Mucosa of gallbladder (tissue), 1 donor: ENCODE measurements around the gene PROK1. TPM values are rescaled to one million over a fixed set of nuclear protein-coding genes. Genes with fewer than 3 reads are reported as not detected.
A peak's percentile ranks its signal among the peaks of the same experiment; 100 is the strongest.

Source experiments
- DNase-seq: peaks from one replicate; pipeline ENCODE4 v3.0.0-alpha.2; 2020; ENCODE audit warnings: low spot score
- total RNA-seq: library from RNA; stranded (reverse); gene quantifications from one replicate; pipeline ENCODE4 v1.2.1, GENCODE V29; 2021
- donor health status: DM: no; HTN: no; CAD: no.

PROK1 gene
- total RNA-seq, 1 donor from 2014 or later, result 0.40 TPM

DNA sequence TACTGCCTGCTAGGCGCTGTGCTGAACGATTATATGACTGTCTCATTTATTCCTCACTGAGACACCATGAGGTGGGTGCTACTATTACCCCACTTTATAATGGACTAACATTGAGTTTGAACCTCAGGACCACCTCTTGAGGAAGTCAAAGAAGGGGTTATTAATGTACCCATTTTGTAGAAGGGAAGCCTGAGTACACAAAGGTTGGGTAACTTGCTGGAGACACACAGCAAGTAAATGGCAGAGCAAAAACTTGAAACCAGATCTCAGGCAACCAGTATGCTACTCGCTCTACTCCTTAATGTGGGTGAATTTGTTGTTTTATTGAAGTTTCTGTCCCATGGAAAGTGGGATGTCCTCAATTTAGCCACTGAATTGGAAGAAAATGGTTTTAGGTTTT is 37.9 kb downstream of the PROK1 start:
- no peak for DNase-seq

DNA sequence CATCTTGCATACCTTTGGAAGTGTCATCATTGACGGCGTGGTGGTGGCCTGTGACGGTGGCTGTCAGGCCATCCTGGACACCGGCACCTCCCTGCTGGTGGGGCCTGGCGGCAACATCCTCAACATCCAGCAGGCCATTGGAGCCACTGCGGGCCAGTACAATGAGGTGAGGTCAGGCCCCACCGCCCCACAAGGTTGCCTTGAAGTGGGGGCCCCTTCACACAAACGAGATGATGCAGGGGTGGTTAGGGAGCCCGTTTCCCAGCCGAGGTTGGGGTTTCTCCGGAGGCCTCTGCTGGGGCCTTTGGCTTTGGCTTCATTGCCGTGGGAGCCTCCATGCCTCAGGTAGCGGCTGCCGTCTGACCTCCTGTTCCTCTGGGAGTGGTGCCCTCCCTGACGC is 38.5 kb downstream of the PROK1 start:
- no peak for DNase-seq

DNA sequence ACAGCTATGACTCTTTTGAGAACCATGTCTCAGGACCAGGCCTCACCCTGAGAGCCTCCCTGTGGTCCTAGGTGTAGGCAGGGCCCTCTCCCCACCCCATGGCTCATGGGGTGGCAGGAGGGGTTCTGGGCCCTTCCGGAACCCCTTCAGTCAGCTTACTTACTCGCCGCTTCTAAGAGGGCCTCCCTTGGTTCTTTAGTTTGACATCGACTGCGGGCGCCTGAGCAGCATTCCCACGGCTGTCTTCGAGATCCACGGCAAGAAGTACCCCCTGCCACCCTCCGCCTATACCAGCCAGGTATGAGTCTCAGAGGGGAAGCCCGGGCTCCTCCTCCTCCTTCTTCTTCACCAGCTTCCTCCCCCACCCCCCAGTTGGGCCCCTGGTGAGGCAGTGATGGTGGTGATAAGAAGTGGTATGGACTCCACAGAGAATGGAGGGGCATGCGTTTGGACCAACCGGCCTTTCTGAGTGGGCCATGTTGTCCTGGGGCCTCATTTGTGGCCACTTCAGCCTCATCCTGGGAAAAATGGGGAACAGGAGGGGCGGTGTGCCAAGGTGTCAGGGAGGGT is 39.1 kb downstream of the PROK1 start:
- DNase-seq, result no peak

DNA sequence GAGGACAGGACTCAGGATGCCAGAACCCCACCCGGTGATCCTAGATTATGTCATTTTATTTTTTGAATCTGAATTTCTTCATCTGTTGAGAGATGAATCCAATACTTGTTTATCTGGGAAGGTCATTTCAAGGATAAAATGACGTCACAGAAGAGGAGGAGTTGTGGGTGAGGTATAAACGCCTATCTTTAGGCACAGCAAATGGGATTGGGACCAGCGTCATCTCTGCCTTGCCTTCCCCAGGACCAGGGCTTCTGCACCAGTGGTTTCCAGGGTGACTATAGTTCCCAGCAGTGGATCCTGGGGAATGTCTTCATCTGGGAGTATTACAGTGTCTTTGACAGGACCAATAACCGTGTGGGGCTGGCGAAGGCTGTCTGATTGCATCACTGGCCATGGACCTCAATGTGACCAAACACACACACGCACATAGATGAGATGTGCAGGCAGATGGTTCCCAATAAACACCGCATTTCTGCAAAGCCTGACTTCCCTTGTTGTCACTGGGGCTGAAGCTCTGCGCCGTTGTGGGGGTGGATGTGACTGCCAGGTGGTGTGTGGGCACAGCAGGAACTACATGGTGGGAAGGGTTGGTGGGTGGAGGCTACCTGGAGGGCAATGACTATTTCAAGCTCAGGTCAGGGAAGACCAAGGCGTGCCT is 40.0 kb downstream of the PROK1 start:
- DNase-seq, result no peak

DNA sequence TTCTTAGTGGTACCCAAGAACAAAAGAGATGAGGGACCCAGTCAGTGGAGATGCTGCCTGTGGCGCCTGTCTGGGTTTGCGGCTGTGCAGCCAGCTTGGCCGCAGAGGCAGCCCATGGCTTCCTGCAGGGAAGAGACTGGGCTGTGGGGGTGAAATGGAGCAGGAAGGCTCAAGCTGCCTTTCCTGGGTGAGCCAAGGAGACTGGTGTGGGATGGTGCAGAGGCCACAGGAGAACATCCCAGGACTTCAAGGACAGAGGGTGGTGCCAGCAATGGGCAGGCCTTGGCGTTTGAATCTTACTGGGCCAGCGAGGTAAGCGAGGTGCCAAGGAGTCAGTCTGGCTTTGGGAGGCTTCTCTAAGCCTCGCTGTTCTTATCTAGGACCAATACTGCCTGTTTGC is 41.6 kb downstream of the PROK1 start:
- DNase-seq, result no peak

DNA sequence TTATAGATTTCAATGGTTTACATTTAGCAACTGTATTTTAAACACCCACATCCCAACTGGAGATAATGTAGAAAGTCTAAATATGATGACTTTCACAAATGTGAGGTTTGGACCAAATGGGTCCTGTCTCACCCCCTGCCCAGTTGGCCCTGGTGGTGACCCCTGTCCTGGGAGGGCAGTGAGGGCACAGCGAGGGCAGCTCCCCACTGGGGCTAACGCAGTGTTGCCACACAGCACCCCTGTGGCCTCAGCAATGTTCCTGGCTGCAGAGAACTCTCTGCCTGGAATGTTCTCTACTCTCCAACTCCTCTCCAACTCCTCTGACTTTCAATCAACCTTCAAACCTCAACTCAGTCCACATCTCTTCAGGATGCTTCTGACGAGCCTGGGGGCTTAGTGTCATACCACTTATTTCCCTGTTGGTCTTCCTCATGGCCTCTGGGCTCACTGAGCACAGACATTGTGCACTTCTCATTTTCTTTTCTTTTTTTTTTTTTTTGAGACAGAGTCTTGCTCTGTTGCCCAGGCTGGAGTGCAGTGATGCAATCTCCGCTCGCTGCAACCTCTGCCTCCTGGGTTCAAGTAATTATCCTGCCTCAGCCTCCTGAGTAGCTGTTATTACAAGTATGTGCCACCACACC is 42.2 kb downstream of the PROK1 start:
- DNase-seq, result no peak

DNA sequence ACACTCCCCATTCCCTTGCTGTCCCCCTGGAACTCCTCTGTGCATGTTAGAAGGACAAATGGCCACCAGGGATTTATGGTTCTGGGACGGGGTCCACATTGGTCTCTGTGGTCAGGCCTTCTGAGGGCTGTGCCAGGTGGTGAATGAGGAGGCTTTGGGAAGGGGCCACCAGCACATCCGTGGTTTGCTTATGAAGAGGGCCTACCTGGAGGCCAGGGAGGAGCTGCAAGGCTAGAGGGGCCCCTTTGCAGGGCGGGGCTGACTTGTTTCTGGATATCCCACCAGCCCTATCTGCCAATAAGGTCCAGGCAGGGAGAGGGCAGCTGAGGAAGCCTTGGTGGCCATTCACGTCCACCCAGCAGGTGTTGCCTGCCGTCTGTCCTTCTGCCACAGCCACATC is 43.1 kb downstream of the PROK1 start:
- no peak for DNase-seq

DNA sequence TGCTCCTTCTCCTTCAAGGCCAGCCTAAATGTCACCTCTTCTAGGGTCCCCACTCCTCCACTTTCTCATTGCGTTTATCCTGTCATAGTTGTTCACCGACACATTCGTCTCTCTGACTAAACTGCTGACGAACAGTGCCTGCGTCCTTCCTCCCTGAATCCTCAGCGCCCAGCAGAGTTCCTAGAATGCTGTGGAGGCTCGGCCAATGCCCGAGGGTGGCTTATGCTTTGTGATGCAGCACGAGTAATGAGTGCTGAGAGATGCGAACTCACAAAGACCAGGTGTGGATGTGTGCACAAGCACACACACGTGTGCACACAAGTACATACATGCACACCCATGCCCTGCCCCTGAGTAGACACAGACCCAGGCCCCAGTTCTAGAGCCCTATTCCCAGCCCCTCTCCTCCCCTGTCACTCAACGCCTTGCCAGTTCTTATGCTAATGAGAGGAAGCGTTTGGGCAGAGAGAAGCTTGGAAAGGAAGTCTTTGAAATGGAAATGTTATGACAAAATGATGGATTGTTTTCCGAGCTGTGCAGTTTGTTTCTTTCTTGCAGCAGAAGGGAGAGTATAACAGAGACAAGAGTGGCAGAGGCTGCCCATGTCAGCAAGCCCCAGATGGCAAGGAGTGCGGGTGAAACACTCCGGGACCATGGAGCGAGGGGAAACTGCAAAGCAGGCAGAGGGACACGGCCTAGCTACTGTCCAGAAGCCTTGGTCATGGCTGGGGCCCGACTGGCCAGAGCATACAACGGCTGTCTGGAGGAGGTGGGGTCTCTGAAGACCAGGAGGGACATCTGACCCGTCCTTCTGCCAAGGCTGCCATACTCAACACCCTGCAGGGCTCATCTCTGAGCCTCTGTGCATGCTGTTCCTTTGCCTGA is 43.8 kb downstream of the PROK1 start:
- no peak for DNase-seq

DNA sequence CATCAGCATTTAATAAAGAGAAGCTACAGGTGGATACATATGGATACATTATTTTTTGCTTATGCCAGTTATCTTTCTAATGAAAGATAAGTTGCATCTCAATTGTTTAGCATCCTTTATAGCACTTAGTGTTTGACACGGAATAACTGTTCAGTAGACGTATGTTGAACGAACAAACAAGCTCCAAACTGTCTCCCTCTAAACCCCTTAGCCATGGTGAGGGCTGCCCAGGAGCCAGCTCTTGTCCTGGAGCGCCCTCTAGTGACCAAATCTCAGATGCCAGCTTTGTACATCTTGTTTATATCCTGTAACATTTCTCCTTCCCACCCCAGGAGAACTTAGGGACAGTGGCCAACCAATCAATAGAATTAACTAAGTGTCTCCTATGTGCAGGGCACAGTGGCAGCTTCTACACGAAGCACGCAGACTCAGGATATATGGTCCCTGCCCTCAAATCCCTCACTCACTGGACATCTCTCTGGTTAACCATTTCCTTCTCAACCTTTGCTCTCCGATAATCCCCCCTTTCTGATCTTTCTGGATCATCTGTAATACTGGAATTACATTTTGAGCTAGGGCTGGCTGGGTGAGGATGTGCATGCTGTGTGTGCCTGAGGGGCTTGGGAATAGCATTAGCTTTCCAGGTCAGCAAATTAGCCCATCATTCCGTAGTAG is 45.1 kb downstream of the PROK1 start:
- DNase-seq, result peak; percentile 86

DNA sequence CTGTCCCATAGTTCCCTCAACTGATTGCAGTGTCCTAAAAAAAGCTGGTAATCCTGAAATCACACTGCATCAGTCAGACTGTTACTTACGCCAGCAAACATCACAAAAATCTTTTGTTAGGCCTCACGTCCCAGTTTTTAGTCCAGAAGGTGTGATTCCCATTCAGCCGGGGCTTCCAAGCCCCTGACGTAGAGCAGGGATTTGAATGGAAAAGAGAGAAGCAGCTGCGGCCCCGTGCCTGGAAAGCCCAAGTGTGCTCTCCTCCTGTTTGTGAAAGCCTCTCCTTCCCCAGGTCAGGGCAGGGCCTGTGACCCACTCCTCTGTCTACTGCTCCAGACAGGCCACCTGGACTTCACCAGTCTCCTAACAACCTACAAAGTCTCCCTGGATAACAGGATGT is 47.3 kb downstream of the PROK1 start:
- DNase-seq, result no peak

DNA sequence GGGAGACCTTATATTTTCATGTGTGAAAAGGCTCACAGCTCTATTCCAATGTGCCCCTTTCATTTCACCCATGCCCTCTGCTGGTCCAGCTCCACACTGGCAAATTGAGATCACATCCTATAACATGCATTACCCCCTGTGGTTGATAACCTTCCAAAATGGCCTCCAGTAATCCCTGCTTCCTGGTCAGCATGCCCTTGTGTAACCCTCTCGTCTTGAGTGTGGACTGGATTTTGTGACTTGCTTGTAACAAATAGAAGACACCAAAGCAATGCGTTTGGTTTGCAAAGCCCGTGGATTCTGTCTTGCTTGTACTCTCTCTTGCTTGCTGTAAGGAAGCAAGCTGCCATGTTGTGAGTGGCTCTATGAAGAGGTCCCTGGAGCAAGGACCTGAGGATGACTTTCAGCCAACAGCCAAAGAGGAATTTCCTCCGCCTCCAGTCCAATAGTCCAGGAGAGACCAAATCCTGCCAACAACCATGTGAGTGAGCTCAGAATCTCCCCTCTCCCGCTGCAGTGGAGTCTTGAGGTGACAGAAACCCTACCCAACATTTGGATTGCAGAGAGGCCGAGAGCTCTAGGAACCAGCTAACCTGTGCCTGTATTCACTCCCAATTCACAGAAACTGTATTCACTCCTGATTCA is 50.7 kb downstream of the PROK1 start:
- no peak for DNase-seq

DNA sequence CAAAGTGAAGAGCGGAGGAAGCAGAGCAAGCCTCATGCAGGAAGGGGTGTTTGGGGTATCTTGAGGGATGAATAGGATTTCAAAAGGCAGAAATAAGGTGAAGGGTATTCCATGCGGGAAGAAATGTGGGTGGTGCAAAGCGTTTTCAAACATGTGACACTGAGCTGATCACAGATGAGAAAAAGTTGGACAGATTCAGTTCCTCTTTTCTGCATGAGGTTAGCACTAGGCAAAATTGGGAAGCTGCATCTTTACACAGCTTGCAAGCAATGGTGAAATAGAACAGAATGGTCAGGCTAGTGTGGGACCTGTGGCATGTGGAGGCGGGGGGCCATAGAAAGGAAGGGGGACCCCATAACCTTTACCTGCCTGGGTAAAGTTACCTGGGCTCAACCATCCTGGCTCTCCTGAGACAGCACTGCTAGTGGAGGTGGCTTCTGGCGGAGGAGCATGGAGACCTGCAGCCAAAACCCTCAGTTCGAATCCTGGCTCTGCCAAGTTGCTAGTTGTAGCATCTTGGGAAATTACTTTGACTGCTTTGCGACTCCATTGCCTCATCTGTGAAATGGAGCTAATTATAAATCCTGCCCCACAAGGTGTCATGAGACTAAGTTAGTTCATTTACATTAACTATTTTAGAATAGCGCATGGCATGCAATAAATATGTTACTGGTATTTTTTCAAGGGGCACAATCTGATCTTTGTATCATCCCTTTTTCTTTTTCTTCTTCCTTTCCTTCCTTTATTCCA is 51.6 kb downstream of the PROK1 start:
- no peak for DNase-seq

DNA sequence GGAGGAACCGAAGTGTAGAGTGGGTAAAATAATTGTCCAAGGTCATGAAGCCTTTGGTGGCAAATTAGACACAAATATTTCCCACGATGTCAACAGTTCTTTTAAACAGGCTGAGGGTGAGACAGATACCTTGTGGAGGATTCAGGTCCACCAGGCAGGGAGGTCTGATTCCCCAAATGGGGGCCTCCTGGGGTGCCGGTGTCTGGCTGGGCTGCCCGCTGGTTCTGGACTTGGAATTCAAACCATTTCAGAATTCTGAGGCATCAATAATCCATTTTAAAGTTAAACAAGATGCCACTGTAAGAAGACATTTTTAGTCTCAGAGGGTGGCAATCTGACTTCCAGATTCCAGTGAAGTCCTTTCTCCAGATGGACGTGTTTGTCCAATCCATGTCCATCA is 52.5 kb downstream of the PROK1 start:
- DNase-seq, result no peak

DNA sequence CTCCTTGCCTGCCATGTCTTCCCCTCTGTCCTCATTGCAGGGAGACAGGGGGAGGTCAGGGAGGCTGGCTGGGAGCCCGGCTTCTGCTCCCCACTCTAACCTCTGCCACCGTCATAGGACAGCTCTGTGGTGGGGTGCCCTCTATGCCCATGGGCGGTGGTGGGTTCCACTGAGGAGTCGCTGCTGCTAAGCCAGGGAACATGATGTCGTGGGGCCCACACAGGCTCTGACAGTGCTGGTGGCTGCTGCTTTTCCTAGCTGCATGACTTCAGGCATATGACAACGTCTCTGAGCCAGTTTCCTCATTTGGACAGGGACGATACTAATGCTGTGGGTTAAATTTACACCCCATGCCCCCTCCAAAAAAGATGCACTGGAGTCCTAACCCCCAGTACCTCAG is 53.3 kb downstream of the PROK1 start:
- no peak for DNase-seq

DNA sequence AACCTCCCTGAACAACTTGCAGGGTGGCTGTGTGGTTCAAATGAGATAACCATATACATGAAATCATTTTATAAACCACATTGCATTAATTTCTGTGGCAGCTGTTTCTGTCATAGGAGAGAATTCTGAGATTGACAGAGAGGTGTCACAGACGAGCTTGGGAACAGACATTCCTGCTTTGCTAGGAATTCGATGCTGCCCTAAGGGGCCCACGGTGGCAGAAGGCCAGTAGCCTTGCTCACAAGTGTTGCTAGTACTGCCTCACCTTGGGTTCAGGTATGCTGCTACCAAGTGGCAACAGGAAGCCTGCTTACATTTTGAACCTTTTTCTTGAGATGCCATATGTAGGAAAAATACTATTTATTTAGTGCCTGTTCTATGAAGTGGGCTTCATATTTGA is 54.6 kb downstream of the PROK1 start:
- DNase-seq, result no peak

DNA sequence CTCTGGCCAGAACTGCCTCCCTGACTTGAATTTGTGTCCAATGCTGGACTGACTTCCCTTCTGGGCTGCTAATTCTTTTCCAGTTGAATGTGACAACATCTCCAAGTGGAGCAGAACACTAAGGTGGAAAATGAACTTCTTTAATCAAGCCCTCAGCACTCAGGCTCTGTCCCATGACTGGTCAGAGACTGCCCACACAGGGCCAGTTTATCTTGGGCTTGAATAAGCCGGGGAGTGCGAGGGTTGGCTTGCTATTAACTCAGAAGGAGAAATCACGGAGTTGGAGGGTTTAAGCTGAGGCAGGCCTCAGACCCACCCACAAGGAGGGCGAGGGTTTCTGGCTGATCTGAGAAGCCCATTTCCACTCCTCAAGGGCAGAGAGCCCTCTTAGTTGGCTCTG is 55.6 kb downstream of the PROK1 start:
- DNase-seq, result no peak
